Tibial nerve (tissue), 4 donors: ENCODE measurements around the gene ELMOD3.

Experiments used
- EP300 ChIP-seq, 2 donors: sonication (generic); formaldehyde crosslinking; IDR thresholded peaks; one replicate each; pipeline ENCODE4 v1.6.1; 2017; ENCODE audit warnings: antibody characterized with exemption in 2 of 2, mild to moderate bottlenecking in 1 of 2
- TF ChIP-seq, protein P1 (sequence below), 5 experiments: fragments of 200-600 bp in 3 of 5; fragments of 450-650 bp in 2 of 5; sonication (generic) in 3 of 5; IDR thresholded peaks; one replicate each; pipeline ENCODE4 v1.5.1; 2016 to 2019; ENCODE audit warnings: antibody characterized with exemption in 5 of 5, mild to moderate bottlenecking in 3 of 5, moderate library complexity in 2 of 5

DNA sequence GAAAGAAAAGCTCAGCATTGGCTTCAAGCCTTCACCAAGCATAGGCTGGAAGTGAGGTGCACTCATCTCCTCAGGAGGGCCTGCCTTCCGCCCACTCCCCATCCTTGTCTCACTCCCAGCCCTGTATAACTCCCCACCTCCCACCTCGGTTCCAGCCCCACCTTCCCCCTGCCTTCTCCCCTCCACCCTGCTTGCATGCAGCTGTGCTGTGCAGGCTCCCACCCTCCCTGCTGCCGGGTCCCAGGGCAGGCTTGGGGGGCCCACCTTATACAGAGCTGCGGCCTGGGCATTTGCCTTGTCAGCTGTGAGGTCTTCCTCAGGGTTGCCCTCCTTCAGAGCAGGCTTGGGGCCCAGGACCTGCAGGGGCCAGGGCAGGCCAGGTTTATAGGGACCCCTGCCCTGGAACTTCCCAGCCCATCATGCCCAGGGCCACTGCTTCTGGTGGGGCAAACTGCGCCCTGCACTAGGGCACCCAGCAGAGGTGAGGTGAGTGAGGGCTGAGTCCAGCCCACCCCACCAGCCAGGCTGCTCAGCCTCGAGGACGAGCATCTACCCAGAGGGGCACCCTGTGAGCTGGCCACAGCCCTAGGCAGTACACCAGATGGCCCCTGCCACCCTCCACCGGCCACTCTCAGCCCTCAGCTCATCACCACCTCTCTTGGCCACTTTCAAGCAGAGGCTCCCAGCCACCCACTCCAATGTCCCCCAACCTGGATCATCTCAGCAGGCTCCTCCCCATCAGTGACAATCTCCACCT, 44.0 kb downstream of the ELMOD3 start:
- TF ChIP-seq, protein P1, sequence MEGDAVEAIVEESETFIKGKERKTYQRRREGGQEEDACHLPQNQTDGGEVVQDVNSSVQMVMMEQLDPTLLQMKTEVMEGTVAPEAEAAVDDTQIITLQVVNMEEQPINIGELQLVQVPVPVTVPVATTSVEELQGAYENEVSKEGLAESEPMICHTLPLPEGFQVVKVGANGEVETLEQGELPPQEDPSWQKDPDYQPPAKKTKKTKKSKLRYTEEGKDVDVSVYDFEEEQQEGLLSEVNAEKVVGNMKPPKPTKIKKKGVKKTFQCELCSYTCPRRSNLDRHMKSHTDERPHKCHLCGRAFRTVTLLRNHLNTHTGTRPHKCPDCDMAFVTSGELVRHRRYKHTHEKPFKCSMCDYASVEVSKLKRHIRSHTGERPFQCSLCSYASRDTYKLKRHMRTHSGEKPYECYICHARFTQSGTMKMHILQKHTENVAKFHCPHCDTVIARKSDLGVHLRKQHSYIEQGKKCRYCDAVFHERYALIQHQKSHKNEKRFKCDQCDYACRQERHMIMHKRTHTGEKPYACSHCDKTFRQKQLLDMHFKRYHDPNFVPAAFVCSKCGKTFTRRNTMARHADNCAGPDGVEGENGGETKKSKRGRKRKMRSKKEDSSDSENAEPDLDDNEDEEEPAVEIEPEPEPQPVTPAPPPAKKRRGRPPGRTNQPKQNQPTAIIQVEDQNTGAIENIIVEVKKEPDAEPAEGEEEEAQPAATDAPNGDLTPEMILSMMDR (IDR thresholded peaks at IDR 0.05) = no peak
- no peak for TF ChIP-seq EP300 (IDR thresholded peaks at IDR 0.05)
